ENCODE results near the gene TRIM46. TPM values are rescaled to one million over a fixed set of nuclear protein-coding genes. Genes with fewer than 3 reads are reported as not detected.
A peak's percentile ranks its signal among the peaks of the same experiment; 100 is the strongest.

TRIM46 gene
- total and polyA plus RNA-seq, 2 of the 13 experiments (the other 11 are each of a cell fraction or from before 2014, with no cell fraction given), result 0.04 to 0.09 TPM

- 0 out of 2 replicates have a peak, but pooled peaks have one; percentile 56 for TF ChIP-seq CENPBD1 (CRISPR knock-in tag; IDR thresholded peaks at IDR 0.05; ENCODE audit: borderline replicate concordance, low read depth)
- 0 out of 2 replicates have a peak, but pooled peaks have one; percentile 28 for TF ChIP-seq ZNF224 (CRISPR knock-in tag; IDR thresholded peaks at IDR 0.05)
- TF ChIP-seq ZC3H13 (CRISPR knock-in tag; IDR thresholded peaks at IDR 0.05), result peak; percentile 89
- no peak for TF ChIP-seq ETS1 (CRISPR knock-in tag; IDR thresholded peaks at IDR 0.05)
- TF ChIP-seq FOXP1 (IDR thresholded peaks at IDR 0.05), result no peak
- peak; percentile 95 for TF ChIP-seq FOXP1 (CRISPR knock-in tag; IDR thresholded peaks at IDR 0.05)
- peak; percentile 56 for TF ChIP-seq MIER3 (CRISPR knock-in tag; IDR thresholded peaks at IDR 0.05; ENCODE audit: borderline replicate concordance)
- TF ChIP-seq FOXK1 (CRISPR knock-in tag; IDR thresholded peaks at IDR 0.05; ENCODE audit: borderline replicate concordance, low read depth), result peak; percentile 95
- peak; percentile 89 for TF ChIP-seq ZNF343 (CRISPR knock-in tag; IDR thresholded peaks at IDR 0.05)
- TF ChIP-seq ZNF710 (CRISPR knock-in tag; IDR thresholded peaks at IDR 0.05; ENCODE audit: borderline replicate concordance), result peak; percentile 86; the same call in 1 of the 2 replicates
- no peak for TF ChIP-seq CBX2 (IDR thresholded peaks at IDR 0.05; ENCODE audit: low read depth, low read length)
- no peak for TF ChIP-seq CBX2 (CRISPR knock-in tag; IDR thresholded peaks at IDR 0.05; ENCODE audit: low read depth)
- no peak for TF ChIP-seq TCF7L2 (IDR thresholded peaks at IDR 0.05; ENCODE audit: low read depth, low read length)
- peak; percentile 91 for TF ChIP-seq ETV6 (CRISPR knock-in tag; conservative IDR thresholded peaks at IDR 0.05)
- peak; percentile 4 for TF ChIP-seq HNRNPK (IDR thresholded peaks at IDR 0.05; ENCODE audit: low read depth, low read length, poor library complexity, severe bottlenecking)
- TF ChIP-seq ARNT (IDR thresholded peaks at IDR 0.05), result no peak
- peak; percentile 65; the same call in 1 of the 2 replicates for TF ChIP-seq BRF2 (CRISPR knock-in tag; IDR thresholded peaks at IDR 0.05)
- TF ChIP-seq THAP8 (CRISPR knock-in tag; IDR thresholded peaks at IDR 0.05; ENCODE audit: borderline replicate concordance), result no peak; the same call in 1 of the 2 replicates
- TF ChIP-seq ZNF644 (CRISPR knock-in tag; IDR thresholded peaks at IDR 0.05; ENCODE audit: low read depth), result peak; percentile 60; the same call in 1 of the 2 replicates
- TF ChIP-seq ZMYM4 (CRISPR knock-in tag; IDR thresholded peaks at IDR 0.05), result peak; percentile 42; the same call in 1 of the 2 replicates
- no peak for TF ChIP-seq HNRNPH1 (optimal IDR thresholded peaks at IDR 0.05; ENCODE audit: low read depth, low read length)
- TF ChIP-seq ZNF761 (CRISPR knock-in tag; conservative IDR thresholded peaks at IDR 0.05), result peak; percentile 97
- no peak for TF ChIP-seq FOXA1 (IDR thresholded peaks at IDR 0.05)
- peak; percentile 72 for TF ChIP-seq FOXA1 (CRISPR knock-in tag; IDR thresholded peaks at IDR 0.05)
- peak; percentile 97 for TF ChIP-seq FOXP4 (CRISPR knock-in tag; IDR thresholded peaks at IDR 0.05)
Measured at GRCh38 chr1:155125946-155126555, 47.6 kb upstream of the TRIM46 start (continued).
